ENCODE results near the gene ZNF516.

ZNF516 gene

DNA sequence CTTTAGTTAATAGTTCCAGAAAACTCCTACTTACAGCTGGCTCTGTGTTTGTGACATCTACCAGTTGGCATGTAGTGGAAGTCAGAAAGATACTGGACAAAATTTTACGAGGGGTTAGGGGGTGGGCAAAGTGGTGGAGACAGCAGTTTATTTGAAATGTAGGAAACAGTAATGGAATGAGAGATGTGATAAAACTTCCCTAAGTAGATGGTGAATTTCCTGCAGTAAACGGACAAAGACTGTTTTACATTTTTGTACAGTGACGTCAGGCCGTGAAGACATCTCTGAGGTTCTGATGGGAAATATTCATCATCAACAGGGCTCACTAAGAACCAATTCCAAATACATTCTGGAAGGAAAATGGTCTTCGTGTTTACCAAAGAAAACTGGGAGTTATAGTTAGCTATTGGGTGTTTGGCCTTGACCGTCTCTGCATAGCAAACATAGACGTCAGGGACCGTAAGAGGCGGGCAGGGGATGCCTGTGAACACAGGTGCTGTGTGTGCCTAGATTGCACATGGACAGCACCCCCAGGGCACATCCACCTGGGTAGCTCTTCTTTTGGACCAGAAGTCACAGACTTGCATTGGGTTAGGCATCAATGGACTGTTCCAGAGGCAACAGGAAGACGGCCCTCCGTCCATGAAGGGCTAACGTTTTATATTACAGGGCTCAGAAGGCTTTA, 131.5 kb downstream of the ZNF516 start:
- no peak for DNase-seq
- Histone ChIP-seq H3K27ac (ENCODE audit: low read length) (no peak overlapping the region), H3K4me3 (ENCODE audit: low read depth in 1 of 2, low read length in 2 of 2) (no peak overlapping the region), H3K36me3 (ENCODE audit: insufficient read depth, low read length) (no peaks in the 10 kb centered on the region), H3K9me3 (ENCODE audit: insufficient read depth, low read length, severe bottlenecking) (no peaks in the 10 kb centered on the region), H4K20me1 (ENCODE audit: insufficient read depth, low read length) (no peaks in the 10 kb centered on the region), H3K27me3 (ENCODE audit: insufficient read depth, low read length, poor library complexity) (no peaks in the 10 kb centered on the region), H3K9ac (ENCODE audit: low read depth, low read length) (no peak overlapping the region), H3K79me2 (ENCODE audit: insufficient read depth, low read length) (no peaks in the 10 kb centered on the region), H3K4me2 (ENCODE audit: insufficient read depth, low read length) (no peak overlapping the region), H3K4me1 (ENCODE audit: insufficient read depth, low read length) (peaks cover 4% of the 10 kb centered on the region; the same call in 1 of the 2 replicates), H2AFZ (ENCODE audit: low read depth, low read length) (no peak overlapping the region)
- TF ChIP-seq, protein P1, sequence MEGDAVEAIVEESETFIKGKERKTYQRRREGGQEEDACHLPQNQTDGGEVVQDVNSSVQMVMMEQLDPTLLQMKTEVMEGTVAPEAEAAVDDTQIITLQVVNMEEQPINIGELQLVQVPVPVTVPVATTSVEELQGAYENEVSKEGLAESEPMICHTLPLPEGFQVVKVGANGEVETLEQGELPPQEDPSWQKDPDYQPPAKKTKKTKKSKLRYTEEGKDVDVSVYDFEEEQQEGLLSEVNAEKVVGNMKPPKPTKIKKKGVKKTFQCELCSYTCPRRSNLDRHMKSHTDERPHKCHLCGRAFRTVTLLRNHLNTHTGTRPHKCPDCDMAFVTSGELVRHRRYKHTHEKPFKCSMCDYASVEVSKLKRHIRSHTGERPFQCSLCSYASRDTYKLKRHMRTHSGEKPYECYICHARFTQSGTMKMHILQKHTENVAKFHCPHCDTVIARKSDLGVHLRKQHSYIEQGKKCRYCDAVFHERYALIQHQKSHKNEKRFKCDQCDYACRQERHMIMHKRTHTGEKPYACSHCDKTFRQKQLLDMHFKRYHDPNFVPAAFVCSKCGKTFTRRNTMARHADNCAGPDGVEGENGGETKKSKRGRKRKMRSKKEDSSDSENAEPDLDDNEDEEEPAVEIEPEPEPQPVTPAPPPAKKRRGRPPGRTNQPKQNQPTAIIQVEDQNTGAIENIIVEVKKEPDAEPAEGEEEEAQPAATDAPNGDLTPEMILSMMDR (IDR thresholded peaks at IDR 0.05; ENCODE audit: borderline replicate concordance, extremely low read depth, low read length, poor library complexity, severe bottlenecking) = no peak
- TF ChIP-seq EZH2 (IDR thresholded peaks at IDR 0.05; ENCODE audit: borderline replicate concordance, low read depth, low read length, severe bottlenecking) = no peak
- ATAC-seq (ENCODE audit: insufficient read depth, low read depth) = no peak

DNA sequence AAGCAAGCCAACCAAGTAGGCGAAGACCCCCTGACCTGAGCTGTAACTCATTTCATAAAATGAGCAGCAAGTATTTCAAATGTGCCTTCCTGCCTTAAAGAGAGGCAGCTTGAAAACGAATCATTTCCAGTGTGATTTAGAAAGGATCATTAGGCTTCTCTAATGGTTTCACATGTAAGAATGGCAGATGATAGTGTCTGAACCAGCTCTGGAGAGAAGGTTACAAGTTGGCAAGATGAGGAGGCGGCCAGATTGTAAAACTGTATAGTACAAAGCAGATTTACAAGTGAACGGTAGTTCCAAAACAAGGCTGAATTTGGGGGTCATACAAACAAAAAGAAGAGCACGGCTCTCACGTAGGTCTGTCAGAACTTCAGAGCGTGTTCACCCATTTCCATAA, 132.4 kb downstream of the ZNF516 start:
- H3K4me3 ChIP-seq (ENCODE audit: low read depth in 1 of 2, low read length in 2 of 2) = no peak overlapping the region
- peaks cover 8% of the 10 kb centered on the region; the same call in 1 of the 2 replicates for H3K4me1 ChIP-seq (ENCODE audit: insufficient read depth, low read length)
- TF ChIP-seq, protein P1 (IDR thresholded peaks at IDR 0.05; ENCODE audit: borderline replicate concordance, extremely low read depth, low read length, poor library complexity, severe bottlenecking) = no peak
- TF ChIP-seq EZH2 (IDR thresholded peaks at IDR 0.05; ENCODE audit: borderline replicate concordance, low read depth, low read length, severe bottlenecking) = no peak
- H2AFZ ChIP-seq (ENCODE audit: low read depth, low read length) = no peak overlapping the region
- H3K9ac ChIP-seq (ENCODE audit: low read depth, low read length) = no peak overlapping the region
- H3K9me3 ChIP-seq (ENCODE audit: insufficient read depth, low read length, severe bottlenecking) = no peaks in the 10 kb centered on the region
- H3K27me3 ChIP-seq (ENCODE audit: insufficient read depth, low read length, poor library complexity) = no peaks in the 10 kb centered on the region
- no peak overlapping the region for H3K27ac ChIP-seq (ENCODE audit: low read length)
- H3K79me2 ChIP-seq (ENCODE audit: insufficient read depth, low read length) = no peaks in the 10 kb centered on the region
- no peaks in the 10 kb centered on the region for H4K20me1 ChIP-seq (ENCODE audit: insufficient read depth, low read length)
- ATAC-seq (ENCODE audit: insufficient read depth, low read depth) (no peak), DNase-seq (no peak)
- no peak overlapping the region for H3K4me2 ChIP-seq (ENCODE audit: insufficient read depth, low read length)
- no peaks in the 10 kb centered on the region for H3K36me3 ChIP-seq (ENCODE audit: insufficient read depth, low read length)

DNA sequence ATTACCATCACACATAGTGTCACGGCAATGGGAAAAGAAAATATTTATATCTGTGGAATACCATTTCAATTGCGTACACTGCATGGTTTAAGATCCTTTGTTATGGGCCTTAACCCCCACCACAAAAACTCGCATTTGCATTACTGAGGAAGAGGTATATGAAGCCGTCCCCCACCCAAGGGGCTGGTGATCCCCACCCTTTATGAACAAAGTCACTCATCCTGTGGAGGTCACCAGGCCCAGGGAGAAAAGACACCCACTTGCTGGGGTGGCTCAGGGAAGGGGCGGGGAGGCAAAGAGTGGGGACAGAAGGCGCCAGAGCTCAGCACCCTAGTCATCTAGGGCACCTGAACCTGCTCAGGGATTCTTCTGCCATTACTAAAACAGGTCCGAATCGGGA, 133.8 kb downstream of the ZNF516 start:
- TF ChIP-seq EZH2 (IDR thresholded peaks at IDR 0.05; ENCODE audit: borderline replicate concordance, low read depth, low read length, severe bottlenecking) = no peak
- TF ChIP-seq, protein P1 (IDR thresholded peaks at IDR 0.05; ENCODE audit: borderline replicate concordance, extremely low read depth, low read length, poor library complexity, severe bottlenecking) = no peak
- Histone ChIP-seq H3K36me3 (ENCODE audit: insufficient read depth, low read length) (no peaks in the 10 kb centered on the region), H3K79me2 (ENCODE audit: insufficient read depth, low read length) (no peaks in the 10 kb centered on the region), H3K4me3 (ENCODE audit: low read depth in 1 of 2, low read length in 2 of 2) (no peak overlapping the region), H3K4me1 (ENCODE audit: insufficient read depth, low read length) (peaks cover 13% of the 10 kb centered on the region; the same call in 1 of the 2 replicates), H3K27me3 (ENCODE audit: insufficient read depth, low read length, poor library complexity) (no peaks in the 10 kb centered on the region), H3K4me2 (ENCODE audit: insufficient read depth, low read length) (no peak overlapping the region), H3K9ac (ENCODE audit: low read depth, low read length) (no peak overlapping the region), H2AFZ (ENCODE audit: low read depth, low read length) (no peak overlapping the region), H3K9me3 (ENCODE audit: insufficient read depth, low read length, severe bottlenecking) (no peaks in the 10 kb centered on the region), H3K27ac (ENCODE audit: low read length) (no peak overlapping the region), H4K20me1 (ENCODE audit: insufficient read depth, low read length) (no peaks in the 10 kb centered on the region)
- ATAC-seq (ENCODE audit: insufficient read depth, low read depth) = no peak
- no peak for DNase-seq
